PC-9 (cell line): ENCODE results near the gene FGF14. TPM values are rescaled to one million over a fixed set of nuclear protein-coding genes. Genes with fewer than 3 reads are reported as not detected.

ENCODE experiments used
- BruUV-seq: library from RNA; stranded (reverse); fragments of 400-500 nt; replicated peaks from 2 replicates; lab custom pipeline; 2021; lab: Mats Ljungman, UMichigan
- CTCF ChIA-PET: fragments of 300-600 bp; sonication (Branson Sonifier 250); formaldehyde crosslinking; loops from one replicate; lab custom pipeline; 2022; ENCODE audit warnings: antibody characterized with exemption; lab: Charles Lee
- POLR2A ChIA-PET: fragments of 300-600 bp; sonication (Branson Sonifier 250); formaldehyde crosslinking; loops from one replicate; lab custom pipeline; 2022; ENCODE audit warnings: antibody characterized with exemption; ENCODE audit not compliant: unreplicated experiment; lab: Charles Lee
- DNase-seq, 2 experiments: peaks; one replicate each; pipeline versions ENCODE4 v3.0.0 to v3.0.0-alpha.2; 2015 to 2022; ENCODE audit warnings: mixed read lengths in 1 of 2
- H2AFZ ChIP-seq: fragments of 200-600 bp; sonication (generic); 2 replicates; pipeline ENCODE4 v1.8.1; 2017; ENCODE audit warnings: antibody characterized with exemption
- H3F3A ChIP-seq: fragments of 200-600 bp; sonication (generic); 2 replicates; pipeline ENCODE4 v1.8.1; 2017; ENCODE audit warnings: antibody characterized with exemption, mild to moderate bottlenecking, low read depth; ENCODE audit not compliant: insufficient read depth
- H3K27ac ChIP-seq: fragments of 200-600 bp; sonication (generic); 2 replicates; pipeline ENCODE4 v1.6.1; 2016; ENCODE audit warnings: mixed run types
- H3K27me3 ChIP-seq: fragments of 200-600 bp; sonication (generic); 2 replicates; pipeline ENCODE4 v1.6.1; 2016; ENCODE audit warnings: low read depth, mixed run types; ENCODE audit not compliant: insufficient read depth
- H3K36me3 ChIP-seq: fragments of 200-600 bp; sonication (generic); 2 replicates; pipeline ENCODE4 v1.6.1; 2016; ENCODE audit warnings: low read depth, mixed run types
- H3K4me1 ChIP-seq: fragments of 200-600 bp; sonication (generic); replicated peaks from 2 replicates; pipeline ENCODE4 v1.6.1; 2016; ENCODE audit warnings: mixed run types; ENCODE audit not compliant: insufficient read depth
- H3K4me2 ChIP-seq: fragments of 200-600 bp; sonication (generic); 2 replicates; pipeline ENCODE4 v1.6.1; 2017; ENCODE audit warnings: mixed run types
- H3K4me3 ChIP-seq: fragments of 200-600 bp; sonication (generic); 2 replicates; pipeline ENCODE4 v1.6.1; 2016; ENCODE audit warnings: mixed run types
- H3K79me2 ChIP-seq: fragments of 200-600 bp; sonication (generic); 2 replicates; pipeline ENCODE4 v1.6.1; 2017; ENCODE audit warnings: low read depth, mixed run types
- H3K9me2 ChIP-seq: fragments of 200-600 bp; sonication (generic); 2 replicates; pipeline ENCODE4 v1.8.1; 2017; ENCODE audit warnings: mild to moderate bottlenecking; ENCODE audit not compliant: insufficient read depth
- H3K9me3 ChIP-seq: fragments of 200-600 bp; sonication (generic); 2 replicates; pipeline ENCODE4 v1.8.1; 2016; ENCODE audit warnings: low read depth; ENCODE audit not compliant: insufficient read depth
- H4K20me1 ChIP-seq: fragments of 200-600 bp; sonication (generic); 2 replicates; pipeline ENCODE4 v1.8.1; 2017; ENCODE audit not compliant: insufficient read depth
- EZH2 ChIP-seq: fragments of 200-600 bp; sonication (generic); IDR thresholded peaks from 2 replicates; pipeline ENCODE4 v1.8.0; 2017; ENCODE audit warnings: antibody characterized with exemption, low read depth
- intact Hi-C: fragments of 100-400 bp; cut with micrococcal nuclease; formaldehyde crosslinking; loops from one replicate; pipeline ENCODE4 v1.10.0; 2022; ENCODE audit not compliant: unreplicated experiment
- total RNA-seq: library from RNA; stranded (reverse); gene quantifications from 2 replicates; pipeline ENCODE4 v1.2.3, GENCODE V29; 2021
- TF ChIP-seq, protein P1 (sequence below): fragments of 200-600 bp; sonication (generic); conservative IDR thresholded peaks from 2 replicates; pipeline ENCODE4 v1.6.1; 2017; ENCODE audit warnings: mixed run types, antibody characterized with exemption, mild to moderate bottlenecking, moderate library complexity

Gene FGF14
- total RNA-seq, 1 experiment from 2014 or later: not detected

DNA sequence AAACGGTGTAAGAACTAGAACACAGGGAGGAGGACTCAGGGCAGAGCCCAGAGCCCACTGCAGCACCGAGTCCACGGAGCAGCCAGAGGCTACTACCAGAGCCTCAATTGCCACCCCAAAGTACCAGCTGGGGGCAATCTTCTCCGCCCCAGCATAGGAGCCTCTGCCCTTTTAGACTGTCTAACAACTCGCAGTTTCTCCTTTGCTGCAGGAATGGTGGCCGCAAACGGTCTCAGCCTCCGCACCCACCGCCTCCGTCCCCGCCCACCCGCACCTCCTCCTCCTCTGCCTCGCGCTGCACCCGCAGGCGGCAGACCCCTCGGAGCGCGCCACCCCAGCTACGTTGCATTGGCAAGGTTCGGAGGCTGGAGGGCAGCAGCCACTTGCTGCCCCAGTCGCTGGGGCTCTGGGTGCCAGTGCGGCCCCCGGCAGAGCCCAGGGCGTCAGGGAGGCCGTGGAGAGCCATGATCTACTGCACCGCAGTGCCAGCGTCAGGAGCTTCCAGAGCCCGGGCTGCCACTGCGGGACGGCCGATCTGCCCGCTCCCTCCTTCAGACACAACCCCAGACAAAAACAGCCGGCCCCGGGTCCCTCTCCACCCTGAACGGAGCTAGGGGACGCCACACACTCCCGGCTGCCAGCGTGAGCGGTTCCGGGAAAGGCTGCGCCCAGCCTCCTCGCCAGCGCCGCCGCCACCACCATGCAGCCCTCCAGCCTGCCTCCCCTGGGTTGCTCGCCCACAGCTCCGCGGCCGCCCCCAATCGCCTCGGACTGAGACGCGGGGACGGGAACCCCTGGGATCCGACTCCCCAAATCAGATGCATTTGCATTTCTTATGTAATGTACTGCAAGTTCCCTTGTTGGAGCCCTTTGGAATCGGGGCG is 1.8 kb downstream of the FGF14 start:
- peaks cover 88% of the 10 kb centered on the region for H3K27me3 ChIP-seq
- no peaks in the 10 kb centered on the region for H3K9me2 ChIP-seq
- no peak overlapping the region for H3K27ac ChIP-seq
- H3K4me2 ChIP-seq: no peak overlapping the region
- no peak overlapping the region for H3K4me3 ChIP-seq
- no peaks in the 10 kb centered on the region for H3F3A ChIP-seq
- H2AFZ ChIP-seq: no peak overlapping the region
- TF ChIP-seq EZH2: no peak
- TF ChIP-seq, protein P1, sequence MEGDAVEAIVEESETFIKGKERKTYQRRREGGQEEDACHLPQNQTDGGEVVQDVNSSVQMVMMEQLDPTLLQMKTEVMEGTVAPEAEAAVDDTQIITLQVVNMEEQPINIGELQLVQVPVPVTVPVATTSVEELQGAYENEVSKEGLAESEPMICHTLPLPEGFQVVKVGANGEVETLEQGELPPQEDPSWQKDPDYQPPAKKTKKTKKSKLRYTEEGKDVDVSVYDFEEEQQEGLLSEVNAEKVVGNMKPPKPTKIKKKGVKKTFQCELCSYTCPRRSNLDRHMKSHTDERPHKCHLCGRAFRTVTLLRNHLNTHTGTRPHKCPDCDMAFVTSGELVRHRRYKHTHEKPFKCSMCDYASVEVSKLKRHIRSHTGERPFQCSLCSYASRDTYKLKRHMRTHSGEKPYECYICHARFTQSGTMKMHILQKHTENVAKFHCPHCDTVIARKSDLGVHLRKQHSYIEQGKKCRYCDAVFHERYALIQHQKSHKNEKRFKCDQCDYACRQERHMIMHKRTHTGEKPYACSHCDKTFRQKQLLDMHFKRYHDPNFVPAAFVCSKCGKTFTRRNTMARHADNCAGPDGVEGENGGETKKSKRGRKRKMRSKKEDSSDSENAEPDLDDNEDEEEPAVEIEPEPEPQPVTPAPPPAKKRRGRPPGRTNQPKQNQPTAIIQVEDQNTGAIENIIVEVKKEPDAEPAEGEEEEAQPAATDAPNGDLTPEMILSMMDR: no peak
- no peaks in the 10 kb centered on the region for H3K36me3 ChIP-seq
- no peaks in the 10 kb centered on the region for H4K20me1 ChIP-seq
- H3K9me3 ChIP-seq: no peaks in the 10 kb centered on the region
- no peaks in the 10 kb centered on the region for H3K79me2 ChIP-seq
- BruUV-seq: no TSS peak
- intact Hi-C loops: no loop called here
- DNase-seq: no peak
- POLR2A ChIA-PET: no interaction called here
- no peaks in the 10 kb centered on the region for H3K4me1 ChIP-seq
- CTCF ChIA-PET: no interaction called here

DNA sequence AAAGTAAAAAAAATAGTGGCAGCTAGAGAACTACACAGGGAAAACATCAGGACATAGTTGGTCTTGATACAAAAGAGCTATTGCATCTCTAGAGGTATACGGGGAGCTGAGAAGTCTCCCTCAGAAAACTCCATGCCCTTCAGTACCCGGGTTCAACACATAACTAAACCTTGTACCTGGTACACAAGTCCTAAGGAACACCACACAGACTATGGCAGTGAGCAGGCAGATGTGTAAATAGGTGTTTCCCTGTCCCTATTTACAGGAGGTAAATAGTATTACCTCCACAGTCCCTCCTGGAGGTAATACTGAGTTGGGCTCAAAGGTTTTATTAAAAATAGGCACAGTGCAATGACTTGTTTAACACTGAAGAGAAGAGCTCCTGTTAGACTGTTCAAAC is 5.9 kb downstream of the FGF14 start:
- Histone ChIP-seq H3K4me2 (no peak overlapping the region), H2AFZ (no peak overlapping the region), H3K79me2 (no peaks in the 10 kb centered on the region), H3K9me2 (no peaks in the 10 kb centered on the region), H3K27ac (no peak overlapping the region), H3F3A (no peaks in the 10 kb centered on the region), H3K36me3 (no peaks in the 10 kb centered on the region), H3K27me3 (peaks cover 96% of the 10 kb centered on the region), H3K4me1 (no peaks in the 10 kb centered on the region), H3K9me3 (no peaks in the 10 kb centered on the region), H4K20me1 (no peaks in the 10 kb centered on the region), H3K4me3 (no peak overlapping the region)
- TF ChIP-seq, protein P1: no peak
- TF ChIP-seq EZH2: no peak
- POLR2A ChIA-PET: no interaction called here
- DNase-seq: no peak
- intact Hi-C loops: no loop called here
- CTCF ChIA-PET: no interaction called here
- BruUV-seq: no TSS peak

DNA sequence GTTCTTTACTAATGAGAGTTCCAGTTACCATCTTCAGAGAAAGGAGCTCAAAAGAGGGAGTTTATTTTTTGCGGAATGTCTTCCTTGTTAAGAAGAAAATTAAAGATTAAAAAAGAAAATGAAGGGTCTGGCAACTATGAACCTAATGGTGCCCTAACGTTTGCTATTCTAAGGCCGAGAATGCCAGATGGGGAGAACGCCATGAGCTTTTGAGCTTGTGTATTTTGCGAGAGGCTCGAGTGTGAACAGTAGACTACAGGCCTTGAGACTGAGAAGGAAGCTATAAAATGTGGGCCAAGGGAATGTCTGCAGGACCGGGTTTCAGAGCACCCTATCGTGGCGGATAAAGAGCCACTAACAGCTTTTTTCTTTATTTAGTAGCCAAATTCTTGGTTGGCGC is 6.7 kb downstream of the FGF14 start:
- H3K4me2 ChIP-seq: no peak overlapping the region
- H3F3A ChIP-seq: no peaks in the 10 kb centered on the region
- no peaks in the 10 kb centered on the region for H3K36me3 ChIP-seq
- no peaks in the 10 kb centered on the region for H3K4me1 ChIP-seq
- no TSS peak for BruUV-seq
- H3K79me2 ChIP-seq: no peaks in the 10 kb centered on the region
- H3K4me3 ChIP-seq: no peak overlapping the region
- DNase-seq: no peak
- no peaks in the 10 kb centered on the region for H4K20me1 ChIP-seq
- intact Hi-C loops: no loop called here
- H3K27ac ChIP-seq: no peak overlapping the region
- ChIA-PET CTCF (no interaction called here), POLR2A (no interaction called here)
- peaks cover 96% of the 10 kb centered on the region for H3K27me3 ChIP-seq
- no peak overlapping the region for H2AFZ ChIP-seq
- no peaks in the 10 kb centered on the region for H3K9me3 ChIP-seq
- no peaks in the 10 kb centered on the region for H3K9me2 ChIP-seq
- TF ChIP-seq EZH2: no peak
- TF ChIP-seq, protein P1: no peak
